NCI-H2029 (cell line): ENCODE measurements around the gene TUBGCP6.
"Not testable (repeated sequence)": the region's sequence is repeated elsewhere in the genome, so short reads cannot be mapped to it uniquely, and the experiment has no call there.

Experiments used
- DNase-seq: peaks from one replicate; lab custom pipeline; 2025; lab: John Stamatoyannopoulos, UW

The TUBGCP6 gene

GRCh38 chr22:50209893-50210292 is 34.9 kb downstream of the TUBGCP6 start:
- DNase-seq: peak; percentile 8

GRCh38 chr22:50208939-50209892 is 35.6 kb downstream of the TUBGCP6 start:
- DNase-seq: no peak

GRCh38 chr22:50208430-50208938 is 36.3 kb downstream of the TUBGCP6 start:
- no peak for DNase-seq

GRCh38 chr22:50207383-50208140 is 37.3 kb downstream of the TUBGCP6 start:
- DNase-seq: no peak

DNA sequence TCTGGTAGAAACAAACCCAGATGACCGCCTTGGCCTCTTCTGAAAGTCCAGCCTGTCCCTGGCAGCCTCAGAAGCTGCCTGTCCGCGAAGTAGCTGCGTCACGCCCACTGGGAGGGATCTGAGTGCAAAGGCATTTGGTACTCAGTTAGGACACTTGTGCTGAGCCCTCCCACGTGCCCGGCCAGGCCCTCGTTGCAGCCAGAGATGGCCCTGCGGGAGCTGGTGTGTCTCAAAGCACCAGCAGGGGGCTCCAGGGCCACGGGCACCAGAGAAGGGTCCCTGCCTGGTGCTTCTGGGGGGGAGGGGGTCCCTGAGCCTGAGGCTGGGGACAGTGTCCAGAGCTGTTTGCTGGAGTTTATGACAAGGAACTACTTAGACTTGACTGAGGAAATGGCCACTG is 38.2 kb downstream of the TUBGCP6 start:
- no peak for DNase-seq

DNA sequence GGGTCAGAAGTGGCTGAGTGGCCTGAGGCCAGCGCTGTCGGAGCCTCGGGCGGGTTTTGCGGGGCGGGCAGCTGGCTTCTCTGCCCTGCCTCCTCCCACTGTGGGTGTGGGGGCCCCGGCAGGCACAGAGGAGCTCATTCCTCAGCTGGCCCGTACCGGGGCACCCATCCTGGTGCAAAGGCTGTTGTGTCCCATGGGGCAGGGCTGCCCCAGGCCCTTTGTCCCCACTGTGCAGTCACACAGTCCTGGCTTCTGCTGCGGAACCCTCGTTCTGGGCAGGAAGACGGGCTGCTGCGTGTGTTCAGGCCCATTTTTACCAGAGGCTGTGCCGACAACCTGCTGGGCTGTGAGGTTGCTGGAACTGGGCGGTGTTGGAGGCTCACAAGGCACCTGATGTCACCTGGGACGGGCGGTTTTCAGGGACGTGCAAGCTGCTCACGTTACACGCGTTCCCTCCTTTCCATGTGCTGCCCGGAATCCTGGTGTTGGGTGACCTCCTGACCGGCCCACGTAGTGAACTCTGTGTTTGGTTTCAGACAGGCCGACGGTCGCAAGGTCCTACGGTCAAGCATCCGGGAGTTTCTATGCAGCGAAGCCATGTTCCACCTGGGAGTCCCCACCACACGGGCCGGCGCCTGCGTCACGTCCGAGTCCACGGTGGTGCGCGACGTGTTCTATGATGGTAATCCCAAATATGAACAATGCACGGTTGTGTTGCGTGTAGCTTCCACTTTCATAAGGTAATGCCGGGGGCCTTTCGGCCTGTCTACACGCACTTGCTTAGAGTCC is 38.8 kb downstream of the TUBGCP6 start:
- no peak for DNase-seq

- DNase-seq: not testable (repeated sequence)
Observed at GRCh38 chr22:50204998-50205397, 39.8 kb downstream of the TUBGCP6 start.

DNA sequence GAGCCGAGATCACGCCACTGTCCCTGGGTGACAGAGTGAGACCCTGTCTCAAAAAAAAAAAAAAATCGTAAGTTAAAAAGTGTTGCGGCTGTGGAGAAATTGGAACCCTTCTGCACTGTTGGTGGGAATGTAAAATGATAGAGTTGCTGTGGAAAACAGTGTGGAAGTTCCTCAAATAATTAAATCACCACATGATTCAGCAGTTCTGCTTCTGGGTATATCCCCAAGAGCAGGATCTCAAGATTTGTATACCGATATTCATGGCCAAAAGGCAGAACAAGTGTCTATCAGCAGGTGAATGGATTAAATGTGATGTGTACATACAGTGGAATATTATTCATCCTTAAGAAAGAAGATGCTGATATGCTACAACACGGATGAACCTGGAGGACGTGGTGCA is 40.3 kb downstream of the TUBGCP6 start:
- DNase-seq: no peak

DNA sequence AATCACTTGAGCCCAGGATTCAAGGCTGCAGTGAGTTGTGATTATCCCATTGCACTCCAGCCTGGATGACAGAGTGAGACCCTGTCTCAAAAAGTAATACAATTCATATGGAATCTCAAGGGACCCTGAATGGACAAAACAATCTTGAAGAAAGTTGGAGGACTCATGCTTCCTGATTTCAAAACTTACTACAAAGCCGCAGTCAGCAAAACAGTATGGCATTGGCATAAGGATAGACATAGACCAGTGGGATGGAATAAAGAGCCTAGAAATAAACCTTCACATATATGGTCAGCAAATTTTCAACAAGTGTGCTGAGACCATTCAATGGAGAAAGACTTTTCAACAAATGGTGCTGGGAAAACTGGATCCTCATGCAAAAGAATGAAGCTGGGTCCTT is 41.5 kb downstream of the TUBGCP6 start:
- DNase-seq: no peak

DNA sequence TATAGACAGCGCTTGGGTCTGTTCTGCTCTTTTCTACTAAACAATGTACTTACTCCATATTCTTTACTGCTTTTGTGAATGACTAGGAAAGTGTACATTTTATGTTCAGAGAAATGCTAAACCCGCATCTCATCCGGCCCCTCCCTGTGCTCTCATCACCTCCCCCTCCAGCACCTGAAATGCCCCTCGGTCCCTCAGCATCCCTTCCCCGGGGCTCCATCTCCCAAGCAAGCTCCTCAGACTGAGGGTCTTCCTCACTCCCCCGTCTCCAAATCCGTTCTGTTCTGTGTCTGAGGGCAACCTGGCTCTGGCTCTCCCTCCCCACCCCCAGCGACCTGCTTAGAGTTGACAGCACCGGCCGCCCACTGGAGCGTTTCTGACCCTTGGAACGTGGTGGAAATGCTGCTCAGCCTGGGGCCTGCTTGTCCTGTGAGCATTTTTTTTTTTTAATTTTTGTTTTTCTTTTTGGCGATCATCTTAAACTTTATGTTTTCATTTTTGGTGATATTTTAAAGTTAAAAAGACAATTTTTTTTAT is 42.6 kb downstream of the TUBGCP6 start:
- no peak for DNase-seq

GRCh38 chr22:50201191-50202129 is 43.4 kb downstream of the TUBGCP6 start:
- no peak for DNase-seq

DNA sequence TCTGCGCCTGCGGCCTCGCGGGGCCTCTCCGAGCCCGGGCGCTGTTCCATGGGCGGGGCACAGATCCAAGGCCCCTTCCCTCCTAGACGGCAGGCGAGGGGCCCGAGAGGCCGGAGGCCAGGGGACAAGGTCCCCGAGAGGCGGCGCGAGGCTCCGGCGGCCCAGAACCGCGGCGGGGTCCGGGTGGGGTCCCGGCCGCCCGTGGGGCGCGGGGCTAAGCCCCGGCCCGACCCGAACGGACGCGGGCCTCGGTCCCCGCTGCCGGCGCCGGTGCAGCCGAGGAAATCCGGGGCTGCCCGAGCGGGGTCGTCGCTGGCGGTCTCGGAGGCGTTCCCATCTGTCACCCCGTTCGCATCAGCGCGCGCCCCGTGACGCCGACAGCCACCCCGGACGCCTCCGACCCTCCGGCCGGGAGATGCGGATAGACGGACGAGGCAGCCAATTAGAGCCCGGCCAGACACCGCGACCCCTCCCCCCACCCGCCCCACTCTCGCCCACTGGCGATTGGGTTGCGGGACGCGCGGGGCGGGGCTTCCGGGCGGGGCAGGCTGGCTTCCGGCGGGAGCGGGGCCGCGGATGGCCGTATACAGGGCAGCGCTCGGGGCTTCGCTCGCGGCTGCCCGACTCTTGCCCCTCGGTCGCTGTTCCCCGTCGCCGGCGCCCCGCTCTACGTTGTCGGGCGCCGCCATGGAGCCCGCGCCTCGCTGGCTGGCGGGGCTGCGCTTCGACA is 44.2 kb downstream of the TUBGCP6 start, which contains the start of gene SELENOO:
SELENOO (plus strand) TSS at position 551 of the 730 bp plus-strand sequence; CDS start at position 577, 26 bp downstream.
- DNase-seq: peak; percentile 65

DNA sequence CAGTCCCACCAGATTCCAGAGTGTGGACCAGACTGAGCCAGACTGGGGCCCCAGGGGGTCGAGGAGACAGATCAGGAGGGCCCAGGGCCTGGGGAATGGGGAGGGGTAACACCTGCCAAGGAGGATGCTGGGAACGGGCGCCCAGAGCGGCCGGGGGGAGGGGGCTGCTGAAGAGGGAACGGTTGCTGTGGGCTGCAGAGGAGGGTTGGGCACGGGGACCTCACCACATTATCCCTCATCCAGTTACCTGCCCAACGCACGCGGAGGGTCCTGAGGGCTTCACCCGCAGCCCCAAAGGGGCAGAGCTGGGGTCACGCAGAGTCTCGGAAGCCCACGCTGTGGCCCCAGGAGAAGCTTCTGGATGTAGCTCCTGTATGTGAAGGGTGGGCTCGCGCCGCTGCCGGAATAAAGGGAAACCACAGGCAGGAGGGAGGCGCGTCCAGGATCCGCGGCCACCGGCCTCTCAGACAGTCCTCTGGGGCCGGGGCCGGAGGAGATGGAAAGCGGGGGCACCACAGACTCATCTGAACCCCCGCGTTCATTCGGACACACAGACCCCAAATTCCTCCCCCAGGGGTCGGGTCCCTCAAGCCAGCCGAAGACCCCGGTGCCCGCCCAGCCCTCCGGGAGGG is 44.9 kb downstream of the TUBGCP6 start:
- no peak for DNase-seq

- no peak for DNase-seq
Observed at GRCh38 chr22:50199251-50199721, 45.5 kb downstream of the TUBGCP6 start.

GRCh38 chr22:50198624-50199017 is 46.2 kb downstream of the TUBGCP6 start:
- DNase-seq: no peak

DNA sequence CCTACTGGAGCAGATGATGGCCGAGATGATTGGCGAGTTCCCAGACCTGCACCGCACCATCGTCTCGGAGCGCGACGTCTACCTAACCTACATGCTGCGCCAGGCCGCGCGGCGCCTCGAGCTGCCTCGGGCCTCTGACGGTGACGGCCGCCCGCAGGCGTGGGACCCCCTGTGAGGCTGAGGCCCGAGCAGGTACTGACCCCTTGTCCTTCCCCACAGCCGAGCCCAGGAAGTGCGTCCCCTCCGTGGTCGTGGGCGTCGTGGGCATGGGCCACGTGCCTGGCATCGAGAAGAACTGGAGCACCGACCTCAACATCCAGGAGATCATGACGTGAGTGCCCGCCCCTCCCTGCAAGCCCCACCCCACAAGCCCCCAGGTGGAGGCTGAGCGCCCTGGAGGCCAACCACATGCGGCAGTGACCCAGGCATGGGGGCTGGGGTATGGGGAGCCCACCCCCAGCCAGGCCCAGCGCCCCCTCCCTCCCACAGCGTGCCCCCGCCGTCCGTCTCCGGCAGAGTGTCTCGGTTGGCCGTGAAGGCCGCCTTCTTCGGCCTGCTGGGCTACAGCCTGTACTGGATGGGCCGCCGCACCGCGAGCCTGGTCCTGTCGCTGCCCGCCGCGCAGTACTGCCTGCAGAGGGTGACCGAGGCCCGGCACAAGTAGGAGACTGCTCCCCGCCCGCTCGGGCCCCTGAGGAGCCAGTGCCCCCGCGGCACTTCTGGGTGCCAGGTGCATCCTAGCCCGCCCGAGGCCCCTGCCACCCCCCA is 46.8 kb downstream of the TUBGCP6 start:
- no peak for DNase-seq

DNA sequence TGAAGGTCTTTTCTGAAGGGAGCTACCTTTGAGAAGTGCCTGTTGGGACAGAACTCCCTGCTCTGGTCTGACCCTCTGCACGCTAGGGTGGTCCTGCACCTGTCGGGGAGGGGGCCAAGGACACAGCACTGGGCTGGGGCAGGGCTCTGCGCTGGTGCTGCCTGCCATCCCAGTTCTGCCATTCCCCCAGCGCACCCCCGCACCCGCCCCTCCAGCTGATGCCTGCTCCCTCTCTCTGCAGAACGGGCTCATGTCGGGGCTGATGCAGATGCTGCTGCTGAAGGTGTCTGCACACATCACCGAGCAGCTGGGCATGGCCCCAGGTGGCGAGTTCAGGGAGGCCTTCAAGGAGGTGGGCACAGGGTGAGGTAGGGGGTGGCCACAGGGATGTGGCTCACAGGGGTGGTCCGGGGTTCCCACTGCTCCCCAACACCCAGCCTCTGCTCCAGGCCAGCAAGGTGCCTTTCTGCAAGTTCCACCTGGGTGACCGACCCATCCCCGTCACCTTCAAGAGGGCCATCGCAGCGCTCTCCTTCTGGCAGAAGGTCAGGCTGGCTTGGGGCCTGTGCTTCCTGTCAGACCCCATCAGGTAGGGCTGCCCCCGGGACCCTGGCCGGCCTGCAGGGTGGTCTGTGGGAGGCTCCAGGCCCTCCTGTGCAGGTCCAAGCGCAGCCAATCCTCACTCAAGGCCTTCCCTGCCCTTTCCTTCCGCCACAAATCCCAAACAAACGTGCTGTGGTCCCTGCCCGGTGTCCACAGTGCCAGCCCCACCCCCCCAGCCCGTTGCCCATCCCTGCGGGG is 47.6 kb downstream of the TUBGCP6 start:
- no peak for DNase-seq

GRCh38 chr22:50196256-50196655 is 48.6 kb downstream of the TUBGCP6 start:
- no peak for DNase-seq
